ENCODE results near the gene OTUD3. TPM values are rescaled to one million over a fixed set of nuclear protein-coding genes. Genes with fewer than 3 reads are reported as not detected.

OTUD3 gene
- total RNA-seq, 1 experiment from 2014 or later = 14.7 TPM

DNA sequence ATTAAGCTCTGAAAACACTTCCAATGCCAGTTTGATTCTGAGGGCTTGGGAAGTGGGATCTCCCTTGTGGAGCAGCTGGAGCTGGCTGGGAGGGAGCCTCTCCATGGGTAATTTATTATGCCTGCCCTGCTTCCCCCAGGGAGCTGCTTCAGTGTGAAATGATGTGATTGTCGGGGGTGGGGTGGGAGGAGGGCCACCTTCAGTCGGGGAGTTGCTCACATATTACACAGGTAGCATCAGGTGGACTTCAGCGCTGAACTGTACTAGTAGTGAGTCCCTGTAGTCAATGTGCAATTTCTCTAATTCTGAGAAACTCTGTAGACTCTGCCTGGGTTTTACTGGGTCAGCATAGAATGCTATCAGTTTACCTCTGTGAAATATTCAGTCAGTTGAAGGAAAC is 28.5 kb downstream of the OTUD3 start:
- Mint-ChIP-seq H3K36me3 (ENCODE audit: insufficient read depth, unreplicated experiment) (peaks cover 18% of the 10 kb centered on the region), H3K4me3 (ENCODE audit: low read depth, unreplicated experiment) (no peak overlapping the region), H3K27ac (ENCODE audit: unreplicated experiment) (no peak overlapping the region), H3K4me1 (ENCODE audit: low read depth, unreplicated experiment) (no peaks in the 10 kb centered on the region), H3K27me3 (ENCODE audit: unreplicated experiment) (no peaks in the 10 kb centered on the region), H3K9me3 (ENCODE audit: low read depth, unreplicated experiment) (no peaks in the 10 kb centered on the region)
- CTCF ChIA-PET = interaction anchor here (0.7 kb wide), 1 partner anchor 221 kb away, joined by 3 read pairs; no protein-coding TSS in a partner anchor
- TF ChIP-seq, protein P1, sequence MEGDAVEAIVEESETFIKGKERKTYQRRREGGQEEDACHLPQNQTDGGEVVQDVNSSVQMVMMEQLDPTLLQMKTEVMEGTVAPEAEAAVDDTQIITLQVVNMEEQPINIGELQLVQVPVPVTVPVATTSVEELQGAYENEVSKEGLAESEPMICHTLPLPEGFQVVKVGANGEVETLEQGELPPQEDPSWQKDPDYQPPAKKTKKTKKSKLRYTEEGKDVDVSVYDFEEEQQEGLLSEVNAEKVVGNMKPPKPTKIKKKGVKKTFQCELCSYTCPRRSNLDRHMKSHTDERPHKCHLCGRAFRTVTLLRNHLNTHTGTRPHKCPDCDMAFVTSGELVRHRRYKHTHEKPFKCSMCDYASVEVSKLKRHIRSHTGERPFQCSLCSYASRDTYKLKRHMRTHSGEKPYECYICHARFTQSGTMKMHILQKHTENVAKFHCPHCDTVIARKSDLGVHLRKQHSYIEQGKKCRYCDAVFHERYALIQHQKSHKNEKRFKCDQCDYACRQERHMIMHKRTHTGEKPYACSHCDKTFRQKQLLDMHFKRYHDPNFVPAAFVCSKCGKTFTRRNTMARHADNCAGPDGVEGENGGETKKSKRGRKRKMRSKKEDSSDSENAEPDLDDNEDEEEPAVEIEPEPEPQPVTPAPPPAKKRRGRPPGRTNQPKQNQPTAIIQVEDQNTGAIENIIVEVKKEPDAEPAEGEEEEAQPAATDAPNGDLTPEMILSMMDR (IDR thresholded peaks at IDR 0.05; ENCODE audit: unreplicated experiment) = no peak
- intact Hi-C loops (cut with micrococcal nuclease; ENCODE audit: unreplicated experiment) = no loop called here
- no TSS peak for BruUV-seq (replicated peaks)
- no peak for DNase-seq

DNA sequence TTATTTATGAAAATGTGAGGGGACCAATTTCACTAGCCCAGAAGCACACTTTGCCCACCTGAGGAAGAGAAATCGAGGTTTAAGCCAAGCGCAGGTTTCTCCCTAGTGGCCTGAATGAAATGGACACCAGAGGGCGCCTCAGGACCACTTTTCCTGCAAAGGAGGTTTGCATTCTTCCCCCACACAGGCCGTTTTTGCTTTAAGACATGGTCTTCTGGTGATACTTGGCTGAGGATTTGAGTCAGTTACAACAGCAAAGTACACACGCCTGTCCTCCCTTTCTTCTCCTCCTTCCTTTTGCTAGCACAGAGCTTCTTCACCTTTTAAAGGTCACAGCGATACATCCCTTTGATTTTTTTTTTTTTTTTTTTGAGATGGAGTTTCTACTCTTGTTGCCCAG is 35.9 kb downstream of the OTUD3 start:
- BruUV-seq (replicated peaks) = no TSS peak
- peaks cover 18% of the 10 kb centered on the region for H3K4me1 Mint-ChIP-seq (ENCODE audit: low read depth, unreplicated experiment)
- TF ChIP-seq, protein P1 (IDR thresholded peaks at IDR 0.05; ENCODE audit: unreplicated experiment) = peak; percentile 79
- peak; percentile 77 for DNase-seq
- H3K27ac Mint-ChIP-seq (ENCODE audit: unreplicated experiment) = no peak overlapping the region
- H3K9me3 Mint-ChIP-seq (ENCODE audit: low read depth, unreplicated experiment) = no peaks in the 10 kb centered on the region
- H3K36me3 Mint-ChIP-seq (ENCODE audit: insufficient read depth, unreplicated experiment) = peaks cover 7% of the 10 kb centered on the region
- CTCF ChIA-PET = no interaction called here
- H3K4me3 Mint-ChIP-seq (ENCODE audit: low read depth, unreplicated experiment) = no peak overlapping the region
- intact Hi-C loops (cut with micrococcal nuclease; ENCODE audit: unreplicated experiment) = loop anchor here (5.0 kb wide), 2 partner anchors 184 to 234 kb away; no protein-coding TSS in a partner anchor
- no peaks in the 10 kb centered on the region for H3K27me3 Mint-ChIP-seq (ENCODE audit: unreplicated experiment)

DNA sequence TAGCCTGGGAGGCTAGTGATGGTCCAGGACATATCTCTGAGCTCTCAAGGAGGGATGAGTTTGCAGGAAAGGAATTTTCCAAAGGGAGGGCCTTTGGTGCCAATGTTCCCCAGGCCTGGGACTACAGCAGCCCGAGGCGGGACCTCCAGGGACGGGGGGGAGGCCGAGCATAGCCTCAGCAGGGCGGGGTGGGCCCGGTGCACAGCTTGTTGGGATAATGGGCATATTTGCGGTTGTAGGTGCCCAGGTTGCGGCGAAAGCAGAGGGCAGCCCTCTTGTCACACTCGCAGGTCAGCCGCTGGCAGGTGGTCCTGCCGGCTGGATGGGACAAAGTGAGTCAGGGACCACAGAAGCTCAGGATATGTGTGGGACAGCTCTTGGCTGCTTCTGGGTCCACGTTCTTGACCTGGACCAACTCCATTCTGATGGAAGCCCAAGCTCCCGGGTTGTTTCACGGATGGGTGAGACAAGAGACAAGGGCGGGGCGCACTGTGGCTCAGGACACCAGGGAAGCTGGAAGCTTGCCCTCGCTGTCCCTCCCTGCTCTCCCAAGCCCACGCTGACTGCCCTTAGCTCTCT is 38.0 kb downstream of the OTUD3 start:
- Mint-ChIP-seq H3K27ac (ENCODE audit: unreplicated experiment) (no peak overlapping the region), H3K4me1 (ENCODE audit: low read depth, unreplicated experiment) (peaks cover 30% of the 10 kb centered on the region), H3K36me3 (ENCODE audit: insufficient read depth, unreplicated experiment) (peaks cover 9% of the 10 kb centered on the region), H3K27me3 (ENCODE audit: unreplicated experiment) (no peaks in the 10 kb centered on the region), H3K9me3 (ENCODE audit: low read depth, unreplicated experiment) (no peaks in the 10 kb centered on the region), H3K4me3 (ENCODE audit: low read depth, unreplicated experiment) (no peak overlapping the region)
- CTCF ChIA-PET = interaction anchor here (0.7 to 1.3 kb wide), 3 partner anchors 214 to 233 kb away, joined by 3 to 8 read pairs (median 7); no protein-coding TSS in a partner anchor
- BruUV-seq (replicated peaks) = no TSS peak
- TF ChIP-seq, protein P1 (IDR thresholded peaks at IDR 0.05; ENCODE audit: unreplicated experiment) = no peak
- intact Hi-C loops (cut with micrococcal nuclease; ENCODE audit: unreplicated experiment) = no loop called here
- no peak for DNase-seq

DNA sequence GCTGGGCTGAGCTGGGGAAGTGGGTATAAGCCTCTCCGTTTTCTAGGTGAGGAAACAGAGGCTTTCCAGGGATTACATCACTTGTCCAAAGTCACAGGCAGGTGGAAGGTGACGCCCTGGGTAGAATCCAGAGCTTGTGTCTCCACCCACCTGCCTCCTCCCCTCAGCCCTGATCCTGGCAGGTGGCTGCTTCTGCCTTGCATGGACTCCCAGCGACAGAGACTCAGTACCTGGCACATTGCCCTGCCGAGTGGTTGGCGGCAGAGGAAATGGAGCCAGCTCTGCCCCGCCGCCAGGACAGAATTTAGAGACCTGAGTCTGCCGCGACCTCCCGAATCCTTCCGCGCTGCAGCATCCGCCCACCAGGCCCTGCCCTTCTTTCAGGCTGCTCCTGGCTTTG is 39.1 kb downstream of the OTUD3 start:
- Mint-ChIP-seq H3K9me3 (ENCODE audit: low read depth, unreplicated experiment) (no peaks in the 10 kb centered on the region), H3K4me3 (ENCODE audit: low read depth, unreplicated experiment) (no peak overlapping the region), H3K4me1 (ENCODE audit: low read depth, unreplicated experiment) (peaks cover 41% of the 10 kb centered on the region), H3K27me3 (ENCODE audit: unreplicated experiment) (no peaks in the 10 kb centered on the region), H3K36me3 (ENCODE audit: insufficient read depth, unreplicated experiment) (peaks cover 12% of the 10 kb centered on the region), H3K27ac (ENCODE audit: unreplicated experiment) (peak overlapping the region; percentile 52)
- CTCF ChIA-PET = interaction anchor here (1.3 kb wide), 1 partner anchor 216 kb away, joined by 7 read pairs; no protein-coding TSS in a partner anchor
- intact Hi-C loops (cut with micrococcal nuclease; ENCODE audit: unreplicated experiment) = no loop called here
- TF ChIP-seq, protein P1 (IDR thresholded peaks at IDR 0.05; ENCODE audit: unreplicated experiment) = no peak
- DNase-seq = no peak
- BruUV-seq (replicated peaks) = no TSS peak
